Mesothelial cell of epicardium (in vitro differentiated cells): Measurements from ENCODE around the gene MFSD12. TPM values are rescaled to one million over a fixed set of nuclear protein-coding genes. Genes with fewer than 3 reads are reported as not detected.
A peak's percentile ranks its signal among the peaks of the same experiment; 100 is the strongest.

Experiments
- DNase-seq, 2 experiments: peaks; one replicate each; pipeline ENCODE4 v3.0.0; 2021; ENCODE audit warnings: low spot score in 2 of 2; ENCODE audit not compliant: unreplicated experiment in 2 of 2
- H3K27ac Mint-ChIP-seq: 2 replicates; pipeline ENCODE4 v1.8.0; 2021; ENCODE audit warnings: mixed read lengths
- H3K27me3 Mint-ChIP-seq: 2 replicates; pipeline ENCODE4 v1.8.0; 2021; ENCODE audit warnings: low read depth, mixed read lengths
- H3K36me3 Mint-ChIP-seq: 2 replicates; pipeline ENCODE4 v1.8.0; 2021; ENCODE audit warnings: mixed read lengths
- H3K4me1 Mint-ChIP-seq: 2 replicates; pipeline ENCODE4 v1.8.0; 2021; ENCODE audit warnings: mixed read lengths
- H3K4me3 Mint-ChIP-seq: 2 replicates; pipeline ENCODE4 v1.8.0; 2021; ENCODE audit warnings: mild to moderate bottlenecking, moderate library complexity, mixed read lengths
- H3K9me3 Mint-ChIP-seq: 2 replicates; pipeline ENCODE4 v1.8.0; 2021; ENCODE audit warnings: mixed read lengths
- total RNA-seq: library from RNA; stranded (reverse); gene quantifications from 3 replicates; pipeline ENCODE4 v1.2.1, GENCODE V29; 2021
- TF ChIP-seq, protein P1 (sequence below): fragments of 200-600 bp; sonication (generic); IDR thresholded peaks from one replicate; pipeline ENCODE4 v1.5.0; 2021; ENCODE audit warnings: antibody characterized with exemption; ENCODE audit not compliant: unreplicated experiment

Gene MFSD12
- total RNA-seq, 1 donor from 2014 or later = 59.5 TPM

DNA sequence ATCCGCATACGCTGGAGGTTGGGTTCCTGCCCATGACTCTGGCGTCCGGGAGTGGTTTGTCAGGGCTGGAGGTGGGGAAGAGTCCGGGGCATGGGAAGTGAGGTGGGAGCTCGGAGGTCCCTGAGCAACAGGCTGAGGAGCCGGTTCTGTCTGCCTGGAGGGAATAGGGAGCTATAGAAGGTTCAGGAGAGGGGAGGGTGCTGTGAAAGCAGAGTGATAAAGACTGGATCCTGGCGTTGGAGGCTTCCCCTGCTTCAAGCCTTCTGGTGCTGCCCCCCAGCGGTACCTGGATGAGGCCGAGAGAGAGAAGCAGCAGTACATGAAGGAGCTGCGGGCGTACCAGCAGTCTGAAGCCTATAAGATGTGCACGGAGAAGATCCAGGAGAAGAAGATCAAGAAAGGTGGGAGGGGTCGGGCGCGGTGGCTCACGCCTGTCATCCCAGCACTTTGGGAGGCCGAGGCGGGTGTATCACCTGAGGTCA is 17.9 kb upstream of the MFSD12 start:
- Mint-ChIP-seq H3K27ac (no peak overlapping the region), H3K4me3 (peak overlapping the region; percentile 55), H3K27me3 (peaks cover 34% of the 10 kb centered on the region), H3K36me3 (peaks cover 11% of the 10 kb centered on the region), H3K4me1 (peaks cover 19% of the 10 kb centered on the region), H3K9me3 (no peaks in the 10 kb centered on the region)
- TF ChIP-seq, protein P1, sequence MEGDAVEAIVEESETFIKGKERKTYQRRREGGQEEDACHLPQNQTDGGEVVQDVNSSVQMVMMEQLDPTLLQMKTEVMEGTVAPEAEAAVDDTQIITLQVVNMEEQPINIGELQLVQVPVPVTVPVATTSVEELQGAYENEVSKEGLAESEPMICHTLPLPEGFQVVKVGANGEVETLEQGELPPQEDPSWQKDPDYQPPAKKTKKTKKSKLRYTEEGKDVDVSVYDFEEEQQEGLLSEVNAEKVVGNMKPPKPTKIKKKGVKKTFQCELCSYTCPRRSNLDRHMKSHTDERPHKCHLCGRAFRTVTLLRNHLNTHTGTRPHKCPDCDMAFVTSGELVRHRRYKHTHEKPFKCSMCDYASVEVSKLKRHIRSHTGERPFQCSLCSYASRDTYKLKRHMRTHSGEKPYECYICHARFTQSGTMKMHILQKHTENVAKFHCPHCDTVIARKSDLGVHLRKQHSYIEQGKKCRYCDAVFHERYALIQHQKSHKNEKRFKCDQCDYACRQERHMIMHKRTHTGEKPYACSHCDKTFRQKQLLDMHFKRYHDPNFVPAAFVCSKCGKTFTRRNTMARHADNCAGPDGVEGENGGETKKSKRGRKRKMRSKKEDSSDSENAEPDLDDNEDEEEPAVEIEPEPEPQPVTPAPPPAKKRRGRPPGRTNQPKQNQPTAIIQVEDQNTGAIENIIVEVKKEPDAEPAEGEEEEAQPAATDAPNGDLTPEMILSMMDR = no peak
- DNase-seq = no peak

DNA sequence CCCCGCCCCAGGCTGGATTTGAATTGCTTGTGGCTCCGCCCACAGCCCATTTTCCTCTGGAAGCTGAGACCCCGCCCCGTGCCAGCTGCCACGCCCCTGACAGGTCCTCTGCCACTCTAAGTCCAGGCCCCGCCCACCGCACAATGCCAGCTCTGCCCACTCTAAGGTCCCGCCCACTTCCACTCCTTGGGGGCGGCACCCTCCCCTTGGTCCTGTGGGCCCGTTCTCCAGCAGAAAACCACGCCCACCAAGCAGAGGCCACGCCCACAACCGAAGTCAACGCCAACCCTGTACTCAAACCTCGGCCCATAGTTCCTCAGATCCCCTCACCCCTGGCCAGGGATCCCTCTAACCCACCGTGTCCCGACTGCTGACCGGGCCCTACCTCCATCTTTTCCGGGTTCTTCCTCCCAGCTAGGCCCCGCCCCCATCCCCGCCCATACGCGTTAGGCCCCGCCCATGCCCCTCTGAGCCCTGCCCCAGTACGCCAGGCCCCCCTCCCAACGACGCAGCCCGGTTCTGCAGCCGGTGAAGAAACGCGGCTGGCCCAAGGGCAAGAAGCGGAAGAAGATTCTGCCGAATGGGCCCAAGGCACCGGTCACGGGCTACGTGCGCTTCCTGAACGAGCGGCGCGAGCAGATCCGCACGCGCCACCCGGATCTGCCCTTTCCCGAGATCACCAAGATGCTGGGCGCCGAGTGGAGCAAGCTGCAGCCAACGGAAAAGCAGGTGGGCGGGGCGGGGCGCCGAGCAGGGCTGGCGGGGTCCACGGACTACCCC is 16.7 kb upstream of the MFSD12 start:
- TF ChIP-seq, protein P1 = no peak
- no peak overlapping the region for H3K27ac Mint-ChIP-seq
- H3K36me3 Mint-ChIP-seq = peaks cover 11% of the 10 kb centered on the region
- no peaks in the 10 kb centered on the region for H3K9me3 Mint-ChIP-seq
- H3K4me1 Mint-ChIP-seq = peaks cover 19% of the 10 kb centered on the region
- peak overlapping the region; percentile 74 for H3K4me3 Mint-ChIP-seq
- H3K27me3 Mint-ChIP-seq = peaks cover 26% of the 10 kb centered on the region
- DNase-seq = peak; percentile 77 to 81

DNA sequence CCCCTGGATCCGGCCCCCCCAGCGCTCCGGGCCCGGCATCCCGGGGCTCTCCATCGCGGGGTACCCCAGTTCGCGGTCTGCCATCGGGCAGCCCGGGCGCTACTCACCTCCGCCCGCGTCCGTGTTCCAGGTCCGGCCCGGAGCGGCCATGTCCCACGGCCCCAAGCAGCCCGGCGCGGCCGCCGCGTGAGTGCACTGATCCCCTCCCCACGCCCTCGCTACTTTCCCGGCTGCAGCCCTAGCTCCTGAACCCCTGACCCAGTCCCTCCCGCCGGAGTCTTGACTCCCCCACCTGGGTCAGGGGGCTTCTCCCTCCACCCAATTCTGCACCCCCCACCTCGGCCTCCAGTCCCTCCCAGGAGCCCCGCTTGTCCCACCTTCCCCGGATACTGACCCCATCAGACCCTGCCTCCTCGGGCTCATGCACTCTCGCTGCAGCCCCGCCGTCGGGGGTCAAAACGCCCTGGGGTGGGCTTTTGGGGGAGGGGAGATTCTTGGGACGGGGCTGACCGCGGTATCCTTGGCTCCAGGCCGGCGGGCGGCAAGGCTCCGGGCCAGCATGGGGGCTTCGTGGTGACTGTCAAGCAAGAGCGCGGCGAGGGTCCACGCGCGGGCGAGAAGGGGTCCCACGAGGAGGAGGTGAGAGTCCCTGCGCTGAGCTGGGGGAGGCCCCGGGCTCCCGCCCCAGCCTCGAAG is 15.9 kb upstream of the MFSD12 start:
- peak in 1 of 2 experiments; percentile 52 for DNase-seq
- peak overlapping the region; percentile 74 for H3K4me3 Mint-ChIP-seq
- TF ChIP-seq, protein P1 = no peak
- peaks cover 22% of the 10 kb centered on the region for H3K27me3 Mint-ChIP-seq
- peaks cover 11% of the 10 kb centered on the region for H3K36me3 Mint-ChIP-seq
- peaks cover 19% of the 10 kb centered on the region for H3K4me1 Mint-ChIP-seq
- no peaks in the 10 kb centered on the region for H3K9me3 Mint-ChIP-seq
- no peak overlapping the region for H3K27ac Mint-ChIP-seq

DNA sequence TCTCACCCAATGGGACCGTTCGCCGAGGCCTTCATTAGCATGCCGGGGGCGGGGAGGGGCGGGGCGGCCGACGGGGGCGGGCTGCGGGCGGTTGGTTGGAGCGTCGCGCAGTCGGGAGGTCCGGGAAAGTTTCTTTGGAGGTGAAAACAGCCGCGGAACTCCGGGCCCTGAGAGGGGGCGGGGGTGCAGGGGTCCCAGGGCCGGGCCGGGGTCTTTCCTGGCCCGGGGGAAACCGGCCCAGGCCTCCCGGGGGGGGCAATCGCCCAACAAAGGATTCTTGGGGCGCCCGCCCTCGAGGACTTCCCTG is 15.4 kb upstream of the MFSD12 start, which contains the start of gene HMG20B:
HMG20B (plus strand) TSS at position 90 of the 307 bp plus-strand sequence. CDS start 366 bp downstream, outside the sequence.
- H3K27ac Mint-ChIP-seq = no peak within 1 kb of the TSS
- TF ChIP-seq, protein P1 = no peak
- peak within 1 kb of the TSS; percentile 74 for H3K4me3 Mint-ChIP-seq
- peaks cover 21% of the 10 kb centered on the region for H3K27me3 Mint-ChIP-seq
- H3K9me3 Mint-ChIP-seq = no peaks in the 10 kb centered on the region
- peaks cover 19% of the 10 kb centered on the region for H3K4me1 Mint-ChIP-seq
- H3K36me3 Mint-ChIP-seq = peaks cover 11% of the 10 kb centered on the region
- DNase-seq = no peak

DNA sequence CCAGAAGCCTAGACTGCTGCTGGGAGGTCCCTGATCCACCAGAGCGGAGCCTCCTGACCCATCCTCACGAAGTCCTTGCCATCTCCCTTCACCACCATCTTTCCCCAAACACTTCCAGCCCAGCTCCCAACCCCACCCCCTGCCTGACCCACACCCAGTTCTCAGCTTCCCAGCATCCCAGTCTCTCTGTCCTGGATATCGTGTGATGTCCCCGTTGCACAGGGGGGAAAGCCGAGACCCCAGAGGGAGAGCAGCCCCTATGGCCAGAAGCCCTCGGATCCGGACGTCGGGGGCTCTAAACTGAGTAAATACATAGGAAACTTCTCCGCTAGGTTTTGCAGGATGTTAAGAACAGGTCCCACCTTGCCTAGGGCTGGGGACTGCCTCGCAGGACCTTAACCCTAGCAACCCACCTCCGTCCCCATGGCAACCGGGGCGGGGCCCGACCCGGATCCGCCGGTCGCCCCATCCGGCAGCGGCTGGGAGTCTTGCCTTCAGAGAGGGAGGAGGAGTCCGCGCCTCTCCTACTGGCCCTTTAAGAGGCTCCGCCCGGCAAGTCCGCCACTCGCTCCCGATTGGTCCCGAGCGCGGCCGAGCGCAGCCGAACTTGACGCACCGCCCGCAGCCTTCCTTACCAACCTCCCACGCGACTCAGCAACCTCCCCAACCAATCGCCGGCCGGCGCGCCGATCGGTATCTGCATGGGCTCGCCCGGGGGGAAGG is 14.9 kb upstream of the MFSD12 start:
- Mint-ChIP-seq H3K4me1 (peaks cover 19% of the 10 kb centered on the region), H3K27ac (no peak overlapping the region), H3K4me3 (peak overlapping the region; percentile 66), H3K27me3 (peaks cover 19% of the 10 kb centered on the region), H3K9me3 (no peaks in the 10 kb centered on the region), H3K36me3 (peaks cover 11% of the 10 kb centered on the region)
- peak; percentile 99 to 100 for DNase-seq
- TF ChIP-seq, protein P1 = no peak
